ENCODE data around the gene TSPAN17. TPM values are rescaled to one million over a fixed set of nuclear protein-coding genes. Genes with fewer than 3 reads are reported as not detected.

Gene TSPAN17
- polyA plus RNA-seq, 3 donors = 22.2 to 27.7 (median 24.1) TPM

- Histone ChIP-seq H3K9me3 (replicated peaks in 1 of 2; ENCODE audit: control insufficient read depth in 1 of 2, insufficient read depth in 1 of 2, low read length in 2 of 2) (peaks cover 0 to 12% of the 10 kb centered on the region in 2 donors), H3K36me3 (replicated peaks in 1 of 2; ENCODE audit: control insufficient read depth in 1 of 2, insufficient read depth in 2 of 2, low read length in 2 of 2) (no peaks in the 10 kb centered on the region), H4K20me1 (ENCODE audit: insufficient read depth, low read length) (no peaks in the 10 kb centered on the region), H3K27me3 (ENCODE audit: control insufficient read depth in 2 of 2, insufficient read depth in 2 of 2, low read length in 2 of 2) (peaks cover 0 to 22% of the 10 kb centered on the region in 2 donors), H3K4me2 (replicated peaks; ENCODE audit: extremely low read depth, low read length, poor library complexity, severe bottlenecking) (no peak overlapping the region), H3K9ac (ENCODE audit: insufficient read depth, low read length, poor library complexity, severe bottlenecking) (no peak overlapping the region), H3K4me3 (replicated peaks in 1 of 3; ENCODE audit: low read depth in 2 of 3, low read length in 3 of 3) (no peak overlapping the region), H3K79me2 (ENCODE audit: insufficient read depth, low read length) (no peaks in the 10 kb centered on the region), H2AFZ (ENCODE audit: insufficient read depth, low read depth, low read length, poor library complexity, severe bottlenecking) (no peak overlapping the region), H3K27ac (ENCODE audit: low read depth in 1 of 2, low read length in 2 of 2) (no peak overlapping the region), H3K4me1 (ENCODE audit: control insufficient read depth in 1 of 2, insufficient read depth in 2 of 2, low read length in 2 of 2) (no peaks in the 10 kb centered on the region)
- intact Hi-C loops (cut with micrococcal nuclease) = no loop called here
- no peak for TF ChIP-seq CTCF (IDR thresholded peaks at IDR 0.05)
- H3K4me3 Mint-ChIP-seq = no peak overlapping the region
- no peak for DNase-seq
- H3K4me1 Mint-ChIP-seq = peaks cover 3% of the 10 kb centered on the region
- H3K27me3 Mint-ChIP-seq (ENCODE audit: low read depth in 3 of 3) = peaks cover 48 to 53% (median 50%) of the 10 kb centered on the region in 3 donors
- no peaks in the 10 kb centered on the region for H3K36me3 Mint-ChIP-seq
- WGBS (ENCODE audit: insufficient coverage) = 42% methylated on average over 4 of the region's 5 CpGs
- peak overlapping the region in 1 of 7 donors; percentile 8 for H3K27ac Mint-ChIP-seq
- peaks cover 0 to 14% (median 7%) of the 10 kb centered on the region in 7 donors for H3K9me3 Mint-ChIP-seq
Observed at GRCh38 chr5:176692326-176692725, 45.0 kb downstream of the TSPAN17 start.

- Histone ChIP-seq H3K4me1 (ENCODE audit: control insufficient read depth in 1 of 2, insufficient read depth in 2 of 2, low read length in 2 of 2) (no peaks in the 10 kb centered on the region), H3K27ac (ENCODE audit: low read depth in 1 of 2, low read length in 2 of 2) (no peak overlapping the region), H3K9ac (ENCODE audit: insufficient read depth, low read length, poor library complexity, severe bottlenecking) (no peak overlapping the region), H3K4me2 (replicated peaks; ENCODE audit: extremely low read depth, low read length, poor library complexity, severe bottlenecking) (no peak overlapping the region), H3K79me2 (ENCODE audit: insufficient read depth, low read length) (no peaks in the 10 kb centered on the region), H4K20me1 (ENCODE audit: insufficient read depth, low read length) (no peaks in the 10 kb centered on the region), H3K9me3 (replicated peaks in 1 of 2; ENCODE audit: control insufficient read depth in 1 of 2, insufficient read depth in 1 of 2, low read length in 2 of 2) (peaks cover 0 to 6% of the 10 kb centered on the region in 2 donors), H3K36me3 (replicated peaks in 1 of 2; ENCODE audit: control insufficient read depth in 1 of 2, insufficient read depth in 2 of 2, low read length in 2 of 2) (no peaks in the 10 kb centered on the region), H3K27me3 (ENCODE audit: control insufficient read depth in 2 of 2, insufficient read depth in 2 of 2, low read length in 2 of 2) (peaks cover 0 to 28% of the 10 kb centered on the region in 2 donors), H3K4me3 (replicated peaks in 1 of 3; ENCODE audit: low read depth in 2 of 3, low read length in 3 of 3) (no peak overlapping the region), H2AFZ (ENCODE audit: insufficient read depth, low read depth, low read length, poor library complexity, severe bottlenecking) (no peak overlapping the region)
- WGBS (ENCODE audit: insufficient coverage) = 27% methylated on average over 7 of the region's 13 CpGs
- Mint-ChIP-seq H3K4me1 (peaks cover 3% of the 10 kb centered on the region), H3K27me3 (ENCODE audit: low read depth in 3 of 3) (peaks cover 54 to 57% (median 56%) of the 10 kb centered on the region in 3 donors), H3K27ac (peak overlapping the region in 1 of 7 donors; percentile 45), H3K4me3 (peak overlapping the region in 1 of 2 donors; percentile 41), H3K9me3 (peaks cover 0 to 11% (median 2%) of the 10 kb centered on the region in 7 donors), H3K36me3 (no peaks in the 10 kb centered on the region)
- intact Hi-C loops (cut with micrococcal nuclease) = no loop called here
- no peak for DNase-seq
- no peak for TF ChIP-seq CTCF (IDR thresholded peaks at IDR 0.05)
Observed at GRCh38 chr5:176692839-176693476, 45.7 kb downstream of the TSPAN17 start.

All from CD14-positive monocyte (primary cell).